ENCODE data around the gene EFHB. TPM values are rescaled to one million over a fixed set of nuclear protein-coding genes. Genes with fewer than 3 reads are reported as not detected.
"Not testable (repeated sequence)": the region's sequence is repeated elsewhere in the genome, so short reads cannot be mapped to it uniquely, and the experiment has no call there.

EFHB gene
- total RNA-seq, 3 donors from 2014 or later: 1.1 TPM; not detected in 2

GRCh38 chr3:19891740-19892139, 42.3 kb downstream of the EFHB start:
- Histone ChIP-seq H3K9me3 (no peaks in the 10 kb centered on the region), H3K36me3 (ENCODE audit: low read depth) (no peaks in the 10 kb centered on the region), H3K4me1 (ENCODE audit: low read depth) (no peaks in the 10 kb centered on the region), H3K4me3 (no peak overlapping the region)
- intact Hi-C loops (cut with DNase I, micrococcal nuclease): no loop called here
- ATAC-seq (peak; percentile 50), DNase-seq (peak in 1 of 3 donors; percentile 25)
- TF ChIP-seq CTCF (IDR thresholded peaks at IDR 0.05): no peak

GRCh38 chr3:19888428-19889152, 45.4 kb downstream of the EFHB start:
- Histone ChIP-seq H3K36me3 (ENCODE audit: low read depth) (no peaks in the 10 kb centered on the region), H3K9me3 (no peaks in the 10 kb centered on the region), H3K4me1 (ENCODE audit: low read depth) (no peaks in the 10 kb centered on the region), H3K4me3 (no peak overlapping the region)
- no peak for TF ChIP-seq CTCF (IDR thresholded peaks at IDR 0.05)
- no peak for ATAC-seq
- DNase-seq: no peak
- intact Hi-C loops (cut with DNase I, micrococcal nuclease): no loop called here

- H3K9me3 ChIP-seq; ATAC-seq; DNase-seq; H3K4me1 ChIP-seq (ENCODE audit: low read depth); H3K4me3 ChIP-seq; H3K36me3 ChIP-seq (ENCODE audit: low read depth); intact Hi-C loops (cut with DNase I, micrococcal nuclease): not testable (repeated sequence)
Observed at GRCh38 chr3:19887122-19887521, 46.9 kb downstream of the EFHB start.

GRCh38 chr3:19886404-19886803, 47.6 kb downstream of the EFHB start:
- H3K9me3 ChIP-seq: no peaks in the 10 kb centered on the region
- no peak for ATAC-seq
- no peaks in the 10 kb centered on the region for H3K36me3 ChIP-seq (ENCODE audit: low read depth)
- no peak for TF ChIP-seq CTCF (IDR thresholded peaks at IDR 0.05)
- no peaks in the 10 kb centered on the region for H3K4me1 ChIP-seq (ENCODE audit: low read depth)
- DNase-seq: no peak
- intact Hi-C loops (cut with DNase I, micrococcal nuclease): no loop called here
- no peak overlapping the region for H3K4me3 ChIP-seq

GRCh38 chr3:19885468-19885867, 48.5 kb downstream of the EFHB start:
- TF ChIP-seq CTCF (IDR thresholded peaks at IDR 0.05): peak; percentile 20
- DNase-seq (peak in 1 of 3 donors; percentile 15), ATAC-seq (no peak)
- H3K4me3 ChIP-seq: no peak overlapping the region
- no peaks in the 10 kb centered on the region for H3K36me3 ChIP-seq (ENCODE audit: low read depth)
- H3K4me1 ChIP-seq (ENCODE audit: low read depth): no peaks in the 10 kb centered on the region
- intact Hi-C loops (cut with DNase I, micrococcal nuclease): no loop called here
- H3K9me3 ChIP-seq: no peaks in the 10 kb centered on the region

GRCh38 chr3:19881852-19882251, 52.2 kb downstream of the EFHB start:
- Histone ChIP-seq H3K9me3 (no peaks in the 10 kb centered on the region), H3K4me3 (no peak overlapping the region), H3K4me1 (ENCODE audit: low read depth) (no peaks in the 10 kb centered on the region), H3K36me3 (ENCODE audit: low read depth) (no peaks in the 10 kb centered on the region)
- intact Hi-C loops (cut with DNase I, micrococcal nuclease): no loop called here
- no peak for TF ChIP-seq CTCF (IDR thresholded peaks at IDR 0.05)
- no peak for ATAC-seq
- DNase-seq: no peak

Data from mucosa of descending colon (tissue), 3 donors.